M059J (cell line): Measurements from ENCODE around the gene TVP23C. TPM values are rescaled to one million over a fixed set of nuclear protein-coding genes. Genes with fewer than 3 reads are reported as not detected.
"Not testable (repeated sequence)": the region's sequence is repeated elsewhere in the genome, so short reads cannot be mapped to it uniquely, and the experiment has no call there.

Source experiments
- DNase-seq: peaks from one replicate; pipeline ENCODE4 v3.0.0-alpha.2; 2012; ENCODE audit warnings: low read depth
- total RNA-seq: library from RNA; depleted of rRNA; stranded (reverse); fragments of >200 nt; shearing (Covaris generic); gene quantifications from 2 replicates; pipeline ENCODE4 v1.2.3, GENCODE V29; 2014; rRNA removed

TVP23C gene
- total RNA-seq = 12.4 and 13.2 TPM in 2 replicates

- peak; percentile 77 for DNase-seq
Observed at GRCh38 chr17:15563375-15563857, at the start of gene TVP23C. Gene TVP23C, minus strand, starts transcription at chr17:15563483. Its CDS starts 35 bp downstream, at chr17:15563448.

DNA sequence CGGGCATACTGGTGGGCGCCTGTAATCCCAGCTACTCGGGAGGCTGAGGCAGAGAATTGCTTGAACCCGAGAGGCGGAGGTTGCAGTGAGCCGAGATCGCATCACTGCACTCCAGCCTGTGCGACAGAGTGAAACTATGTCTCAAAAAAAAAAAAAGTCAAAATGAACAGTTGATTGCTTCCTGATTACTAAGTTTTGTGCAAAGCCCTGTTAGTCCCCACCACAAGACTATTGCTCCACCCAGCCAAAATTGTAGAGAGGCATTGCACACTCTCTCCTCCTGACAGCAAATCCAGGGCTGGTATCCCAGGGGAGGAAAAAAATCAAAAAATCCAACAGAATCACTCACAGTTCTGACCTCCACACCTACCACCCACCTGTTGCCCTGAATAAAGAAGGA is 29.7 kb upstream of the TVP23C start:
- DNase-seq = not testable (repeated sequence)

DNA sequence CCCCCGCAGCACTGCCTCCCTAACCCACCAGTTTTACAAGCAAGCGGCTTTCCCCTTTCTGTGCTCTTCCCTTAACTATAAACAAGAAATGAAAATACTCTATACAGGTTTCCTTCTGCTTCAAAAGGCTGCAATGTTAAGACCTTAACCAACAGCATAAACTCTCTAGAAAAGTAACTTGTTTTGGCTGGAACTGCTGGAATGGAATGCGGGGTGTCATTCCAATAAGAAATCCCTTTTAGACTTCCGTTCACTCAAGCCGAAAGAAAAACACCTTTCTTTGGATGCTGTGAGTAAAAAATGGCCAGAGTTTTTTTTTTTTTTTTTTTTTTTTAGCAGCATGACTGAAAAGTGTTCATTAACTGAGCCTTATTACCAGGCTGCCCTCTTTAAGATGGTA is 28.7 kb upstream of the TVP23C start:
- not testable (repeated sequence) for DNase-seq

DNA sequence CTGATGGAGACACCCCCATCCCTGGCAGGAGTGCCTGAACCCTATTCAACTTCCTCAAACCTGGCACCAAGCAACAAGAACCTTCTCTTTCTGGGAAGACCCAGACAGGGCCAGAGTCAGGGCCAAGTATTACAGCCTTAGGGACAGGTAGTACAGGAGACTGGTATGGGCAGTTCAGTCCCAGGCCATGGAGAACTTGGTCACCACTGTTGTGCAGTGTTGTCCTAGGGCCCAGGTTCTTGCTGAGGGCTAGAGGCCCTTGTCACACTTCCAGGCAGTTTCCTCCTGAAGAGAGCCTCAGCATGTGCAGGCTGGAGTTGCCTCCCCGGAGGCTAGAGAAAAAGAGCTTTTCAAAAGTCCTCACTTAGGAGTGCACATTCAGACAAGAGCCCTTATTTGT is 27.6 kb upstream of the TVP23C start:
- not testable (repeated sequence) for DNase-seq

DNA sequence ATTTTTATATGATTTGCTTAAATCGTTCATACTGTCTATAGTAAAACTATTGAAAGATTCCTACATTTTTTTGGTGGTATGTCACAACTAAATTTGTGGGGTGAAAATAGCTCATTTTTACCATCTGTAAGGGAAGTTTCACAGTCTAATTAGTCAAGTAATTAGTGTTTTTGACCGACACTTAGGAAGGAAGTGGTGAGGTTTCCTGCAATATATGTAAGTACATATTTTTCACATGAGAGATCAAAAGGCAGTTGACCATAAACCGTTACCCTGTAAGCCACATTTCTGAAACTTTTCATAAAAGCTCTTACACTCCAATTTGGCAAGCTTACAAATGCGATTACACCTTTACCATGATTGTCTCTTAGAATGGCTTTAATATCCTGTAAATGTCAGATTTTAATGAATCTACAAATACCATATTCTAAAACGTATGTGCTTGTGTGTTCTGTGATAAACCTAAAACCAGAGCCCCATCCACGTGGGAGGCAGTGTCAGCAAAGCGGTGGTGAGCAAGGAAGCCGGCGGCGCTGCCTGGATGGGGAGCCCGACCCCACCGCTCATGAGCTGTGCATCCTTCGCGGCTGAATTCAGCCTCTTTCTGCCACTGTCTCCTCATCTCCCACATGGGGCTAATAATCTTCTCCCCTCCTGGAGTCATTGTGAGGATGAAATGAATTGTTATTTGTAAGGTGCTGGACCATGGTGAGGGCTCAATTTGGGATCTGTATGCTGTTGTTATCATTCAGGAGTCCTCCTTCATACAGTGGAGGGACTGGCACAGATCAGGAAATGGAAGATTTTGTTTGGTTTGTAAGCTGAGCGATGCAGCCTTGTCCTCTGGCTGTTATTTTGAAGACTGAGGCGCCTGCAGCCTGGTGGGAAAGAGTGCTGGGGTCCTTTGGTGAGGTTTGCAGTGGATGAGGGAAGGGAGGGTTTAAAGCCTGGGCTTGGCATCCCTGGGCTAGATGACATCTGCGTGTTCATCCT is 26.6 kb upstream of the TVP23C start:
- not testable (repeated sequence) for DNase-seq

DNA sequence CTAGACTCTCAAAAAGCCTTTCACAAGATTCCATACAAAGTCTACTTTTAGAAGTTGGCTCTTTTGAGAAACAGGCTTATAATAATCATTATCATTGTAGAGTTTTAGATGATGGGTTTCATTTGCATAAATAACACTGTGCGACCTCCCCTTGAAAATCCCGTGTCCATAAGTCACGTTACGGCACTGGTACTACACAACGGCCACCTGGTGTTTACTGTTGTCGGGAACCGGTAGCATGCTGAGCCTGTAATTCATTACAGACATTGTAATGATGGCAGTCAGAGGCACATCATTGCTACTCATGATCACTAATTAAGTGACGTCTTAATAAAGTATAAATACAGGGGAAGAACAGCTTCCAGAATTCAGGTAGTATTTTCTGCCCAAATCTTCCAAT is 24.7 kb upstream of the TVP23C start:
- DNase-seq = not testable (repeated sequence)

GRCh38 chr17:15583313-15583712 is 20.0 kb upstream of the TVP23C start:
- DNase-seq = not testable (repeated sequence)

- DNase-seq = not testable (repeated sequence)
Observed at GRCh38 chr17:15581462-15581861, 18.2 kb upstream of the TVP23C start.

DNA sequence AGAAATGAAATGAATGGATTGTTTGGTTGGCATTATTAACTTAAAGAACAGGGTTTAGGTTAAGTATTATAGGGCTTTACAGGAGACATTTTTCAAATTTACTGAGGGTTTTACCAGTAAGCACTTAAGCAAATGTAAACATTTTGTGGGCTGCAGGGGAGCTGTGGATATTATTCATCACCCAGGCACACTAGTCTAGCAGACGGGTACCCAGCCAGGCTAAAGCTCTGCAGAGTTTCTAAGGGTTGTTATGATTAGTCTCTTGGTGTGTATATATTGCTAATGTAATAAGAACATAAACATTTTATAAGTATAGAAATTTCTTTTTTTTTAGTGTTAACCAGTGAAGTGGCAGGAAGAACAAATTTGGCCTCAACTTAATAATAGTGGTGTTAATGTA is 13.6 kb upstream of the TVP23C start:
- not testable (repeated sequence) for DNase-seq

DNA sequence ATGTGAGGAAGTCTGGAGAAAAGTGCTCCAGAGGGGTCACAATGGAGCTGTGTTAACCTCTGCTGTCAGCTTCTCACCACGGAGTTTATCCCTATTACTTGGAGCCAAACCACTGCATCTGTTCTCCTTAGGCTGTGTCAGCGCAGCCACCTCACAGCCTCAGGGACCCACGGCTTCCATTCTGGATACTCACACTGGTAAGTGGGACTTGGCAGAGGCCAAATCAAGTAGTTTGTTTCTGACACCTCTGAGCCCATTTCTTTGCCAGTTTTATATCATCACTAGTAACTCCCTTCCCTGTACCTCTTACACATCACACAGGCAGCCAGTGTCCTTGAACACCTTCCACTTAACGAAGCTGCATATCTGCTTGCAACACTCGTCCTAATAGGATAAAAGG is 11.4 kb upstream of the TVP23C start:
- DNase-seq = not testable (repeated sequence)

DNA sequence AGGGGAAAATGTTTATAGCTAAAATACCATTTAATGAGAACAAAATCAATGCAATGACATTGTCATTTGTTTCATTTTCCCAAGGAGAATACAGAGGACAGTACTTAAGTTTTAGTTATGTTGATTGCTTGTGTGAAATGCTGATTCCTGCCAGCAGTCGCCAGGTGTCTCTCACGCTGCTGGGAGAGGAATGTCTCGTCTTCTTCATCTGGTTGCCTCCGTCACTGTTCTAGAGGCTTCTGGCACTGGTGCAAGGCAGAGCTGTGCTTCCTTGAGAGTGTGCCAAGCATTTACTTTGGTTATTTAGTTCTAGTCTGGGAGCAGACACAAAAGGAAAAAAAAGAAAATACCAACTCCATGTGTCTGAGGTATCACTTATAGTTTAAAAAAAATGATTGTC is 10.6 kb upstream of the TVP23C start:
- peak; percentile 5 for DNase-seq

DNA sequence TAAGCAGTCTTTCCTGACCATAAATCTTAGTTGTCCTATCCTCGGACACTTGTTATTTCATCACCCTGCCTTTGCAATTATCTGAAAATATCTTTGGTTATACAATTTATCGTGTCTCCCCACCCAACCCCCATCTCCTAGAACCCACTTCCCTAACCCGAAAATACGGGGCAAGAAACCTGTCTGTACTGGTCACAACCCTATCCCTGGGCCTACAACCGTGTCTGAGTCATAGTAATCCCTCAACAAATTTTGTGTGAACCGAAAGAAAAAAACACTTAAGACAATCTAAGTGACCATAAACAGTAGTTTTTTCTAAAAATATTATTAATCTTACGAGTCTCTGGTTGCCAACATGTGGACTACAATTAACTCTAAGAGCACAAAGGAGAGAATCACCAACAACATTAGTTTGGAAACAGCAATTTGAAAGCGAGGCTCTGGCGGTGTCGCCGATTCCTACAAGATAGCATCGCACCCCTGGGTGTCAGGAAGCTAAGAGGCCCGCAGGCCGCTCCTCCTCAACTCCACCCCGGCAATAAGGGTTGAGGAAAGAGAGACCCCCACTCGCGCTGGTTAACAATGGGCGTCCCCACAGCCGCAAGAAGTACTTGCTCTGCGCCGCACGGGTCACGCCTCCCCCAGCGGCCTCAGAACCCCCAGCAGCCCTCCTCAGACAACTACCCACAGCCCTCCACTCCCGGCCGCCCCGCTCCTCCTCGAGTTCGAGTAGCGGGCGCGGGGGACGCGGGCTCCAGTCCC is 489 bp downstream of the TVP23C start:
- DNase-seq = not testable (repeated sequence)

- DNase-seq = not testable (repeated sequence)
Observed at GRCh38 chr17:15561439-15561838, 1.8 kb downstream of the TVP23C start.

DNA sequence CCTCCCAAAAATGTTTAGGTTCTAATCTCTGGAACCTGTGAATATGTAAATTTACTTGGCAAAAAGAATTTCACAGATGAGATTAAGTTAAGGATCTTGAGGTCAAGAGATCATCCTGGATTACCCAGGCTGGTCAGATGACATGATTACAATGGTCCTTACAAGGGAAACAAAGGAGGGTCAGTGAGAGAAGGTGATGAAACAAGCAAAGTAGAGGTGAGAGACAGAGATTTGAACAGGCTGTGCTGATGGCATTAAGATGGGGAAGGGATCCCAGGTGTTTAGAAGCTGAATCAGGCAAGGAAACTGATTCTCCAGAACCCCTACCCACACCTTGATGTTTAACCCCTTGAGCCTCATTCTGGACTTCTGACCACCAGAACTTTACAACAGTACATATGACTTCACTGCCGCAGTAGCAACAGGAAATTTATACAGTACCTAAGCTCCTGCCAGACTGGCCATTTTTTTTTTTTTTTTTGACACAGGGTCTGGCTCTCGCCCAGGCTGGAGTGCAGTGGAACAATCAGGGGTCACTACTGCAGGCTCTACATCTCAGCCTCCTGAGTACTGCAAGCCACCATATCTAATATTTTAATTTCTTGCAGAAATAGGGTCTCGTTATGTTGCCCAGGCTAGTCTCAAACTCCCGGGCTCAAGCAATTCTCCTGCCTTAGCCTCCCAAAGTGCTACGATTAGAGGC is 4.7 kb downstream of the TVP23C start:
- not testable (repeated sequence) for DNase-seq

GRCh38 chr17:15557334-15557832 is 5.9 kb downstream of the TVP23C start:
- not testable (repeated sequence) for DNase-seq

DNA sequence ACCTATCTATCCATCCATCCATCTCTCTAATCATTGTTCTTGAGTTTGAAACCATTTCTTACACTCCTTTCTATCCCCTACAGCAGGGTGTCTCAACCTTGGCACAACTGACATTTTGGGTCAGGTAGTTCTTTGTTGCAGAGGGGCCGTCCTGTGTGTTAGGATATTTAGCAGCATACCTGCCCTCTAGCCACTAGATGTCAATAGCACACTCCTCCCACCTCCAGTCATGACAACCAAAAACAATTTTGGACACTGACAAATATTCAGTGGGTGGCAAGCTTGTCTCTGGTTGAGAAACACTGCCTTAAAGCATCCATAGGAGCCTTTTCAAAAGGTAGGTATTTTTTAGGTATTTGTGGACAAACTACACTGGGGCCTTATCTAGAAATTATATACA is 10.4 kb downstream of the TVP23C start:
- DNase-seq = not testable (repeated sequence)

DNA sequence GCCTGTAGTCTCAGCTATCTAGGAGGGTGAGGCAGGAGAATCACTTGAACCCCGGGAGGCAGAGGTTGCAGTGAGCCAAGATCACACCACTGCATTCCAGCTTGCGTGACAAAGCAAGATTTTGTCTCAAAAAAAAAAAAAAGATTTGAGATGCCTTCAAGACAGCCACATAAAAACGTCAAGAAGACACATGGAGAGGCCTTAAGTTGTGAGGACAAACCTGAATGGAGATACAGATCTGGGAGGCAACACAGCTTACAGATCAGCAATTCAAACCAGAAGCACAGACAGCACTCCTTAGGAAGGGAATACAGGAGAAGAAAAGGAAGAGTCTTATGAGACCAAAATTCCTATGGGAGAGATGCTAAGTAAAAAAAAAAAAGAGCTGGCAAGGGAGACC is 13.7 kb downstream of the TVP23C start:
- DNase-seq = not testable (repeated sequence)

DNA sequence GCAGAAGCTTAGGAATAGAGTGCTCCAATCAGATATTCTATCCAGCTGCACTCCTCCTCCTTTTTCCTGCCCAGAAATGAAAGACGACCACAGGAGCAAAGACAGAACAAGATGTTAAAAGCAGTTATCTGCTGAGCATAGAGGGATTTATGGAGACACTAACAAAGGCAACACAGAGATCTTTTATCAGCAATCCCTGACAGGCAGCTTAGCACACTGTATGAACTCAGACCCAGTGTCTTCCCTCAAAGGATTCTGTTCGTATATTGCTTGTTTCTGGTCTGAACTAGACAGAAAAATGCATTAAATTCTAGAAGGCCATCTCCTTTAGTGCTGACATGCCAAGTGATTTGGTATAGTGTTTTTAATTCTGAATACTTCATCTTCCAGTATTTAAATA is 16.7 kb downstream of the TVP23C start:
- DNase-seq = not testable (repeated sequence)

DNA sequence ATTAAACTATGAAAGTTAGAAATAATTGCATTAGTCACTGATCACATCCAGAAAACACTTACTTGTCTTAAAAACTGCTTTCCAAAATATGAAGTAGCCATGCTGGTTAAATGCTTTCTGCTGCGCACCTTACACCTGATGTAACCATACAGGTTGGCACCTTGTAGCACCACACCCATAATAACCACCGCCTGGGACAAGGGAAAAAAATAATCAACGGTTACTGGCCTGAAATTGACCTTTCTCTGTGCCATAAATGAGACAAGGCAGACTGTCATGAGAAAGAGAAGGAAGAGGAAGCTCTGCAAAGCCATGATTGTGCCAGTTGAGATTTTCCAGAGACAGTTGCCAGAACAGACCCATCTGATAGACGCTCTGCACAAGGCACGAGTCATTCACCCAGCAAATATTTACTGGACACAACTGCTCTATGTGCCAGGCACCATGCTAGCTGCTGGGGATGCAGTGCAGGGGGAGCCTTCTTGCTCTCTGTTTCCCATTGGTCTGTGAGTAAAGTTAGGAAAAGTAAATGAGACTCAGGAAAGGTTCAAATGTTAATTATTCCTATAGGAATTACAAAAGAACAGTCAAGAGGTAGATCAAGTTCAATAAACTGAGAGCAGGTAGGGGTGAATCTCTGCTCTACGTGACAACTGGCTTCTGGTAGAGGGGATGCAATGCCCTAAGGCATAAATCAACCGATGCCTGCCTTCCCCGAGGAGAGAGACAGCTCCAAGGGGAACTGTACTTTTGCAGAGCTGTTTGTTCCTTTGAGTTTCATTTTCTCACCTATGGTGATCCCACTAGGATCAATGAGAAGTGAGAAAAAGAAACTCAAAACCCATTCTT is 22.7 kb downstream of the TVP23C start:
- DNase-seq = not testable (repeated sequence)

DNA sequence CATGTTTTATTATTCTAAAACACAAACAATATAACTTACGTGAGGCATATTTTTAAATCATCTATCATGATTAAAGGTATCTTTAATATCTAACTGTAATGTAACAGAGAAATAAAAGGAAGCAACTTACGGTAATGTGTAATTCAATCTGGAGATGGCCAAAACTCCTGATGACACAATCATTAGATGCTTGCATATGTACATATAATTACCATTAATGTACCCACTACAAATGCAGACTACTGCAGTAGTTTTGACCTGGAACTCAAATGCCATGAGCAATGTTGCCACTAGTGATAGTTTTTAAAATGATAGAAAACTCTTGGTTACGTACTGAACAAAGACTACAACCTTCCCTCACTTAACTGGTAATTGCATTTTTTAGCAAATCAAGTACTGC is 30.2 kb downstream of the TVP23C start:
- not testable (repeated sequence) for DNase-seq
